Activated naive CD8-positive, alpha-beta T cell treated with anti-CD3 and anti-CD28 coated beads for 36 hours (primary cell): Measurements from ENCODE around the gene PPCDC. TPM values are rescaled to one million over a fixed set of nuclear protein-coding genes. Genes with fewer than 3 reads are reported as not detected.
A peak's percentile ranks its signal among the peaks of the same experiment; 100 is the strongest.

Experiments
- DNase-seq: peaks from one replicate; pipeline ENCODE4 v3.0.0; 2021
- H3K27ac Mint-ChIP-seq: one replicate; pipeline ENCODE4 v1.8.0; 2022; ENCODE audit warnings: mild to moderate bottlenecking, moderate library complexity, mixed read lengths
- H3K27me3 Mint-ChIP-seq: one replicate; pipeline ENCODE4 v1.8.0; 2022; ENCODE audit warnings: mild to moderate bottlenecking, mixed read lengths
- H3K36me3 Mint-ChIP-seq: one replicate; pipeline ENCODE4 v1.8.0; 2021; ENCODE audit warnings: mild to moderate bottlenecking, mixed read lengths
- H3K4me1 Mint-ChIP-seq: one replicate; pipeline ENCODE4 v1.8.0; 2021; ENCODE audit warnings: mixed read lengths
- H3K4me3 Mint-ChIP-seq: one replicate; pipeline ENCODE4 v1.8.0; 2022; ENCODE audit warnings: mild to moderate bottlenecking, moderate library complexity, mixed read lengths
- H3K9me3 Mint-ChIP-seq: one replicate; pipeline ENCODE4 v1.8.0; 2022; ENCODE audit warnings: mixed read lengths
- total RNA-seq, 2 experiments: library from RNA; stranded (reverse); gene quantifications; one replicate each; pipeline ENCODE4 v1.2.3, GENCODE V29; 2021

PPCDC gene
- total RNA-seq, 2 experiments from 2014 or later = 29.4 to 33.7 TPM

- peaks cover 56% of the 10 kb centered on the region for H3K27me3 Mint-ChIP-seq
- DNase-seq = no peak
- H3K4me1 Mint-ChIP-seq = peaks cover 4% of the 10 kb centered on the region
- no peak overlapping the region for H3K4me3 Mint-ChIP-seq
- no peaks in the 10 kb centered on the region for H3K9me3 Mint-ChIP-seq
- no peak overlapping the region for H3K27ac Mint-ChIP-seq
- H3K36me3 Mint-ChIP-seq = no peaks in the 10 kb centered on the region
Observed at GRCh38 chr15:74997141-74997540, 26.2 kb upstream of the PPCDC start.

DNA sequence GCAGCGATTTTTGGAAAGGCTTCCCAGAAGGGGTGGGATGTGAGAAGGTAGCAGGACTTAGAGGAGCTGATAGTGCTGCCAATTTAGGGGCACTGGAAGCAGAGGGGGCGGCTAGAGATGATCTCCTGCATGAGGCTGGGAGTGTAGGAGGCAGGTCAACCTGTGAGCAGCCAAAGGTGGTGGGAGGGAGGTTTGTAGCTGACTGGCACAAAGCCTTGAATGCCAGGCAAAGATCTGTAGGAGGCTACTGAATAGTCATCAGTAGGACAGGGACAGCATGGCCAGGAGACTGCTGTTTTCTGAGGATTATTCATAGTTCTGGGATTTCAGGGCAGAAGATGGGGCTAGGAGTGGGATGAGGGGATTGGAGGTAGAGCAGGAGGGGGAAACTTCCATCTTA, 25.8 kb upstream of the PPCDC start:
- Mint-ChIP-seq H3K4me3 (no peak overlapping the region), H3K27ac (no peak overlapping the region), H3K4me1 (peaks cover 4% of the 10 kb centered on the region), H3K27me3 (peaks cover 56% of the 10 kb centered on the region), H3K9me3 (no peaks in the 10 kb centered on the region), H3K36me3 (no peaks in the 10 kb centered on the region)
- no peak for DNase-seq

DNA sequence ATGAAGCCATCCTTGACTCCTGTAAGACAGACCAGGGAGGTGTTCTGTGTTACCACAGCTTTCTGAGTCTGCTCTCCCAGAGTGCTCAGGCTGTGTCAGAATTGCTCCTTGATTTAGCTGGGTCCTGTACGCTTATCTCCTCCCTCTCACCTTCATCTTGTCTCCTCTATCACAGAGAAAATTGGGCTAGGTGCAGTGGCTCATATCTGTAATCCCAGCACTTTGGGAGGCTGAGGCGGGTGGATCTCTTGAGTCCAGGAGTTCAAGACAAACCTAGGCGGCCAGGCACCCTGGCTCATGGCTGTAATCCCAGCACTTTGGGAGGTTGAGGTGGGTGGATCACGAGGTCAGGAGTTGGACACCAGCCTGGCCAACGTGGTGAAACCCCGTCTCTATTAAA, 22.1 kb upstream of the PPCDC start:
- Mint-ChIP-seq H3K4me3 (no peak overlapping the region), H3K27ac (no peak overlapping the region), H3K36me3 (no peaks in the 10 kb centered on the region), H3K4me1 (peaks cover 2% of the 10 kb centered on the region), H3K9me3 (no peaks in the 10 kb centered on the region), H3K27me3 (peaks cover 44% of the 10 kb centered on the region)
- DNase-seq = no peak

DNA sequence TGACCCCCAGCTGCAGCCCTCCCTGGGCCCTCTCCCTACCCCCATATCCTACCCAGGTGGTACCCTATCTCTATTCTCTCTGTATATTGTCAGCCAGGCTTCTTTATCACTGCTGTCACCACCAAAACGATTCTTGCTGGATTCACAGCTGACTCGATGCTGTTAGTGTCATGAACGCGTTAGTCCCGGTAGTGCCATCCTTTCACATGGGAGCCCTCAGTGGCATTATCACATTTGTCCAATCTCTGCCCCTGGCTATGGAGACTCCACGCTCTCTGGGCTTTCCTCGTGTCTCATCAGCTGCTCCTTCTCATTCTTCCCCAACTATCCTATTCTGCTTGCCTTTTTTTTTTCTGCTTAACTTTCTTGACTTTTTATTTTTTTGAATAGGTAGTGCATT, 21.0 kb upstream of the PPCDC start:
- no peak overlapping the region for H3K4me3 Mint-ChIP-seq
- no peaks in the 10 kb centered on the region for H3K4me1 Mint-ChIP-seq
- H3K27me3 Mint-ChIP-seq = peaks cover 33% of the 10 kb centered on the region
- H3K36me3 Mint-ChIP-seq = no peaks in the 10 kb centered on the region
- no peak for DNase-seq
- H3K27ac Mint-ChIP-seq = no peak overlapping the region
- H3K9me3 Mint-ChIP-seq = no peaks in the 10 kb centered on the region

- H3K27ac Mint-ChIP-seq = no peak overlapping the region
- H3K27me3 Mint-ChIP-seq = peaks cover 17% of the 10 kb centered on the region
- no peak overlapping the region for H3K4me3 Mint-ChIP-seq
- no peaks in the 10 kb centered on the region for H3K9me3 Mint-ChIP-seq
- no peaks in the 10 kb centered on the region for H3K36me3 Mint-ChIP-seq
- DNase-seq = no peak
- H3K4me1 Mint-ChIP-seq = peaks cover 7% of the 10 kb centered on the region
Observed at GRCh38 chr15:75007216-75007615, 16.2 kb upstream of the PPCDC start.

GRCh38 chr15:75008221-75008625, 15.2 kb upstream of the PPCDC start:
- Mint-ChIP-seq H3K36me3 (no peaks in the 10 kb centered on the region), H3K9me3 (no peaks in the 10 kb centered on the region), H3K4me3 (no peak overlapping the region), H3K4me1 (peaks cover 7% of the 10 kb centered on the region), H3K27ac (no peak overlapping the region), H3K27me3 (peaks cover 12% of the 10 kb centered on the region)
- DNase-seq = no peak

GRCh38 chr15:75008629-75009326, 14.6 kb upstream of the PPCDC start:
- Mint-ChIP-seq H3K4me1 (peaks cover 7% of the 10 kb centered on the region), H3K4me3 (no peak overlapping the region), H3K9me3 (no peaks in the 10 kb centered on the region), H3K27me3 (peaks cover 12% of the 10 kb centered on the region), H3K27ac (no peak overlapping the region), H3K36me3 (no peaks in the 10 kb centered on the region)
- no peak for DNase-seq

DNA sequence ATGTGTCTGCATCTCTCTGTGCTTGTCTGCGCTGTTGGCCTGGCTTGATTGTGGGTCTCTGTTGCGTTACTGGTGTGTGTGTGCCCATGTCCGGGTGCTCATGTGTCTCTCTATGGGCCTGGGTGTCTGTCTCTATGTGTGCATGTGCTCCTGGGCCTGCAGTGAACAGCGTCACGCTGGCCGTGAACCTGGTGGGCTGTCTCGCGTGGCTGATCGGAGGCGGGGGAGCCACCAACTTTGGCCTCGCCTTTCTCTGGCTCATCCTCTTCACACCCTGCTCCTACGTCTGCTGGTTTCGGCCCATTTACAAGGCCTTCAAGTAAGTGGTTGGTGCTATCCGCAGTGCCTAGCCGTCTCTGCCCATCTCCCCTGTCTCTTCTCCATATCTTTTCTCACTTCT, 7.0 kb upstream of the PPCDC start:
- Mint-ChIP-seq H3K36me3 (no peaks in the 10 kb centered on the region), H3K4me1 (no peaks in the 10 kb centered on the region), H3K27me3 (no peaks in the 10 kb centered on the region), H3K4me3 (no peak overlapping the region), H3K9me3 (no peaks in the 10 kb centered on the region), H3K27ac (no peak overlapping the region)
- no peak for DNase-seq

GRCh38 chr15:75019916-75020315, 3.5 kb upstream of the PPCDC start:
- Mint-ChIP-seq H3K9me3 (no peaks in the 10 kb centered on the region), H3K4me3 (no peak overlapping the region), H3K27ac (no peak overlapping the region), H3K36me3 (peaks cover 8% of the 10 kb centered on the region), H3K4me1 (peaks cover 6% of the 10 kb centered on the region), H3K27me3 (no peaks in the 10 kb centered on the region)
- no peak for DNase-seq

GRCh38 chr15:75021341-75021740, 2.0 kb upstream of the PPCDC start:
- no peak for DNase-seq
- no peak overlapping the region for H3K27ac Mint-ChIP-seq
- H3K4me1 Mint-ChIP-seq = peaks cover 14% of the 10 kb centered on the region
- no peaks in the 10 kb centered on the region for H3K27me3 Mint-ChIP-seq
- H3K9me3 Mint-ChIP-seq = no peaks in the 10 kb centered on the region
- H3K36me3 Mint-ChIP-seq = peaks cover 8% of the 10 kb centered on the region
- no peak overlapping the region for H3K4me3 Mint-ChIP-seq

- H3K36me3 Mint-ChIP-seq = peaks cover 8% of the 10 kb centered on the region
- no peak overlapping the region for H3K27ac Mint-ChIP-seq
- peaks cover 19% of the 10 kb centered on the region for H3K4me1 Mint-ChIP-seq
- H3K9me3 Mint-ChIP-seq = no peaks in the 10 kb centered on the region
- no peak for DNase-seq
- H3K27me3 Mint-ChIP-seq = no peaks in the 10 kb centered on the region
- H3K4me3 Mint-ChIP-seq = no peak overlapping the region
Observed at GRCh38 chr15:75022783-75023180, 608 bp upstream of the PPCDC start.

GRCh38 chr15:75023872-75024636, 664 bp downstream of the PPCDC start:
- peak; percentile 14 for DNase-seq
- H3K27ac Mint-ChIP-seq = peak overlapping the region; percentile 94
- H3K4me1 Mint-ChIP-seq = peaks cover 19% of the 10 kb centered on the region
- no peaks in the 10 kb centered on the region for H3K27me3 Mint-ChIP-seq
- H3K4me3 Mint-ChIP-seq = peak overlapping the region; percentile 90
- peaks cover 8% of the 10 kb centered on the region for H3K36me3 Mint-ChIP-seq
- H3K9me3 Mint-ChIP-seq = no peaks in the 10 kb centered on the region

DNA sequence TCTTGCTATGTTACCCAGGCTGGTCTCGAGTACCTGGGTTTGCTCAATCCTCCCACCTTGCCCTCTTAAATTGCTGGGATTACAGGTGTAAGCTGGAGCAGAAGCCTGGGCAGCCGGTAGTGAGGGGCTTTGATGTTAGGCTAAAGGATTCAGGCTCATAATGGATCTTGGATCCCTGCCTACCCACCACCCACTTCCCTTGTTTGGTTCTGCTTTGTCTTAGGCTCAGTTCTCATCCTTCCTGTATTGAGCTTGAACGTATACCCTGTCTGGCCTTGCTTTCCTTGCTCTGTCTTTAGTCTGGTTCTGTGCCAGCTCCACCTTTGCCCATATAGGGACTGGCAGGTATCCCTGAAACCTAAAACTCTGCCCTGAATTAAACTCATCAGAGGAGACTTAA, 1.7 kb downstream of the PPCDC start:
- DNase-seq = no peak
- Mint-ChIP-seq H3K4me1 (peaks cover 24% of the 10 kb centered on the region), H3K27me3 (no peaks in the 10 kb centered on the region), H3K9me3 (no peaks in the 10 kb centered on the region), H3K4me3 (peak overlapping the region; percentile 90), H3K36me3 (peaks cover 10% of the 10 kb centered on the region), H3K27ac (peak overlapping the region; percentile 94)

DNA sequence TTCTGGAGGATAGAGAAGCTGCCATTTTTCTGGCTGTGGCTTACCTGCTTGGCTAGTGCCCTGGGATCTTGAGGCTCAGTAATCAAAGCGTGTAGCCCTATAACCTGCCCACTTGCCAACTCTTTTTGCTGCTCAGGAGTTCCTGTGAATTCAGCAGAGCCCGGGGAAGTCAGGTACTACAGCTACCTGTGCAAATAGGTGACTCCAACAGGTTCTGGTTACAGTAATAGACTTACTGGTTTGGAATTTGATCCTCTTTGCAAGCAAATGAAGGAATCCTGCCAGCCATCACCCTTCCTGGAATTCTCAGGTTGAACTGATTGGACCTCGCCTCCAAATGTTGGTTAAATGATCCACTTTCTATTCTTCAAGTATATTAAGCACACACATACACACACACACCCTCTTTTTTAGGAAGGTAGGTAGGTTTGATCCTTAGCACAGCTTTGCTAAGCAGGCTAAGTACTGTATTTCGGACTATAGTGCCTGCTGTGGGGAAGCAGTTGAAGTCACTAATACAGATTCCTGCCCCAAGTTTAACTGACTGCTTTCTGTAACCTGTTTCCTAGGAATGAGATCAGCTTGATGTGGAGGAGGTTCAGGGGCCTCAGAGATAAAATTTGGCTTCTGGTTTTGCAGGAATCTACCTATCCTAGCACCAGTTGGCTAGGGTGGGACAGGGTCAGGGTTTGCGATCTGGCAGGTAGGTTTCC, 2.3 kb downstream of the PPCDC start:
- peak overlapping the region; percentile 90 for H3K4me3 Mint-ChIP-seq
- H3K9me3 Mint-ChIP-seq = no peaks in the 10 kb centered on the region
- H3K27me3 Mint-ChIP-seq = no peaks in the 10 kb centered on the region
- peaks cover 12% of the 10 kb centered on the region for H3K36me3 Mint-ChIP-seq
- H3K4me1 Mint-ChIP-seq = peaks cover 24% of the 10 kb centered on the region
- DNase-seq = no peak
- no peak overlapping the region for H3K27ac Mint-ChIP-seq

DNA sequence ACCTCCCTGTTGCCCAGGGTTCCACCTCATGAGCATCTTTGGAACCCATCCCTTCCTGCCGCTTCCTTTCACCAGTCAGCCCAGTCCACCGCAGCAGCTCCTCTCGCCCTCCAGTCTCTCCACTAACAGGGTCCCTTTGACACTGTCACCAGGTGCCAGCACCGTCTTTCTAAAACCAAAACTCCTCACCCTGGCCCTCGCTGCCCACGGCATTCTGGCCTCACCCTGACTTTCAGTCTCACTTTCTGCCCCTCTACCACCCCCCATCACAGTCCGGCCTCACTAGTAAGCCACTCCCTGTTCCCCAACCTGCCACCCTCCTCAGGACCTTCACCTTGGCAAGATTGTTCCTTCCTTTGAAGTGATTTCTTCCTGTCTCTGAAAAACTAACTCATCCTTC, 4.2 kb downstream of the PPCDC start:
- Mint-ChIP-seq H3K4me1 (peaks cover 30% of the 10 kb centered on the region), H3K36me3 (peaks cover 15% of the 10 kb centered on the region), H3K9me3 (no peaks in the 10 kb centered on the region), H3K27ac (no peak overlapping the region), H3K27me3 (no peaks in the 10 kb centered on the region), H3K4me3 (no peak overlapping the region)
- DNase-seq = no peak
